Stimulated activated CD8-positive, alpha-beta memory T cell treated with anti-CD3 and anti-CD28 coated beads, Interleukin-2, amount 100 ng/mL, for 1 hour (primary cell): ENCODE measurements around the gene TRDMT1.
A peak's percentile ranks its signal among the peaks of the same experiment; 100 is the strongest.

Experiments
- DNase-seq, 2 donors: peaks; one replicate each; pipeline ENCODE4 v3.0.0-alpha.2; 2020; ENCODE audit warnings: low read depth in 2 of 2

Gene TRDMT1, protein sequence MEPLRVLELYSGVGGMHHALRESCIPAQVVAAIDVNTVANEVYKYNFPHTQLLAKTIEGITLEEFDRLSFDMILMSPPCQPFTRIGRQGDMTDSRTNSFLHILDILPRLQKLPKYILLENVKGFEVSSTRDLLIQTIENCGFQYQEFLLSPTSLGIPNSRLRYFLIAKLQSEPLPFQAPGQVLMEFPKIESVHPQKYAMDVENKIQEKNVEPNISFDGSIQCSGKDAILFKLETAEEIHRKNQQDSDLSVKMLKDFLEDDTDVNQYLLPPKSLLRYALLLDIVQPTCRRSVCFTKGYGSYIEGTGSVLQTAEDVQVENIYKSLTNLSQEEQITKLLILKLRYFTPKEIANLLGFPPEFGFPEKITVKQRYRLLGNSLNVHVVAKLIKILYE

DNA sequence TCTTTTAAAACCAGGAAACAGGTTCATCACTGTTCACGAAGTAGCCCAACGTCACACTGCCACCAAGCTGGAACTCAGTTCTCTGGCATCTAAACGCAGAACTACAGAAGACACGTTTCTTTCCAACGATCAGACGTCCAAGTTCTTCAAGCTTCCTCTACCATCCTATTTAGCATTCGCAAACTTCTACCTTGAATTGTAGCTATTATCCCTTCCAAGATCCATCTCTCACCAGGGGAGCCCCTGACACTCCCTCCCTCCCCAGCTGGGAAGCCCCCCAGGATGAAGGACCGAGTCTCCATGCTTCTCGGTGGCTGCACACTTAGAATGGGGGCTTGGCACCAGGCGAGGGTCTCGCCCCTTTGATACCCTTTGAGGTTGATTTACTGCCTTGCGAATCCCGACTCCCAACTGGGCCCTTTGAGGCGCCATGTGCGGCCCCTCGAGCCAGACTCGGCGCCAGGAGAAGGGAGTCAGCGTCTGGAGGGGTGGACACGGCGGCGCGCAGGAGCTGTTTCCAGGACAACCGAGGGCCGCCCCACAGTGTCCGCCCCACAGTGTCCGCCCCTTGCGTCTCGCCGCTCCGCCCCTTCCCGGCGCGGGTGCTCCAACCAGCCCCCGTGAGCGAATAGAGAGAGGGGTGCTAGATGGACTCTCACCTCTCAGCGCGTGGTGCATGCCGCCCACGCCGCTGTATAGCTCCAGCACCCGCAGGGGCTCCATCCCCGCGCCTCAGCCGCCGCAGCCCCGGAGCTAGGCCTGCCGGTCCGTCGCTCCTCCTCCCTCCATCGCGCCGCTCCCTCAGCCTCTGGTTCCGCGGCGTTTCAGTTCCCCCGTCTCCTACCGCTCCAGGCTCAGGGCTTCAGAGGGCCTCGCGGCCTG is at the start of gene TRDMT1:
TSS of gene TRDMT1 (minus strand) at position 761 of the 882 bp plus-strand sequence. CDS start at position 723, 38 bp downstream.
- peak; percentile 52 to 64 for DNase-seq

DNA sequence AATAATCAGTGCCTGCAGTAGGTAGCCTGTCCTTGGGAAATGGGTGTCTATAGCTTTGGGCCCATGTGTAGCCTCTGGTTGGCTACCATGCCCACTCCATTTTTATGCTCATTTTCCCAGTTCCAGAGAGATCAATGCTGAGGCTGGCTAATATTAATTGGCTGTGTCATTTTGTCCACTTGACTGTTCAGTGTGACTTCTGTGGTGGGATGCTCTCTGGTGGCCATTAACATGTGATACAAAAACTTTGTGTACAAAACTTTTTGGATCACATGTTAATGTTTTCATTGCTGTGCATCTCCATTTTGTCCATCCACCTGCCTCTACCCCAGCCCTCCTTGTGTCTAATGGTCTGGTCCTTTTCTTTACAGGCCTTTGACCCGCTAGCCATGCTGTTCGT is 49.3 kb upstream of the TRDMT1 start:
- DNase-seq, result no peak

- DNase-seq, result no peak
These were observed 48.3 kb upstream of the TRDMT1 start for GRCh38 chr10:17249820-17250219.

DNA sequence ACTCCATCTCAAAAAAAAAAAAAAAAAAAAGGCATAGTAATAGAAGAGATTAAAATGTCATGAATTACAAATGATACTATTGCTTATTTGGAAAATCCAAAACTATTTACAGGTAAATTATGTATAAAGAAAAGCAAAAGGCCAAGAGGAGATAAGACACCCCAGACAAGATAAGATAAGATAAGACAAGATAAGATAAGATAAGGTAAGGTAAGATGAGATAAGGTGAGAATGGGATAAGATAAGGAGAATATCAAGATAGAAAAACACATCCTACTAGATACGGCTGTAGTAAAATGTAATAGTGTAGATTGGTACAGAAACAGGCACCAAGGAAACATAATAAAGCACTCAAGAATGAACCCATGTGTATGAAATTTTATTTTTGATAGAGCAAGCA is 47.5 kb upstream of the TRDMT1 start:
- DNase-seq, result no peak

DNA sequence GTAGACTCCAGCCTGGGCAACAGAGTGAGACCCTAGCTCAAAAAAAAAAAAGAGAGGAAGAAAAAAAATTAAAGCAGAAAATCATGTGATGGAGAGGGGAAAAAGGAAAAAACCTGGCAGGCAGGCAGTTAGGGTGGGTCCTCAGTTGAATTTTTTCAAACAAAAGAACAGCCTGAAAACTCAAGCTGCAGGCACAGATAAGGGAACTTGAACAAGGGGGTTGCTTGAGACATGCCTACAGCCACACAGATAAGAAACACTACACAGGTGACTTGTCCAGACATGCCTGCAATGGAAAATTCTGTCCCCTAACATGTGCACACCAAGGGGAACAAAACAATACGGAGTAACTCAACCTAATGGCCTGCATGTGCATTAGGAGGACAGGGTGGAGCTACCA is 45.7 kb upstream of the TRDMT1 start:
- DNase-seq, result no peak

- no peak for DNase-seq
These were observed 43.4 kb upstream of the TRDMT1 start for GRCh38 chr10:17244700-17245365.

DNA sequence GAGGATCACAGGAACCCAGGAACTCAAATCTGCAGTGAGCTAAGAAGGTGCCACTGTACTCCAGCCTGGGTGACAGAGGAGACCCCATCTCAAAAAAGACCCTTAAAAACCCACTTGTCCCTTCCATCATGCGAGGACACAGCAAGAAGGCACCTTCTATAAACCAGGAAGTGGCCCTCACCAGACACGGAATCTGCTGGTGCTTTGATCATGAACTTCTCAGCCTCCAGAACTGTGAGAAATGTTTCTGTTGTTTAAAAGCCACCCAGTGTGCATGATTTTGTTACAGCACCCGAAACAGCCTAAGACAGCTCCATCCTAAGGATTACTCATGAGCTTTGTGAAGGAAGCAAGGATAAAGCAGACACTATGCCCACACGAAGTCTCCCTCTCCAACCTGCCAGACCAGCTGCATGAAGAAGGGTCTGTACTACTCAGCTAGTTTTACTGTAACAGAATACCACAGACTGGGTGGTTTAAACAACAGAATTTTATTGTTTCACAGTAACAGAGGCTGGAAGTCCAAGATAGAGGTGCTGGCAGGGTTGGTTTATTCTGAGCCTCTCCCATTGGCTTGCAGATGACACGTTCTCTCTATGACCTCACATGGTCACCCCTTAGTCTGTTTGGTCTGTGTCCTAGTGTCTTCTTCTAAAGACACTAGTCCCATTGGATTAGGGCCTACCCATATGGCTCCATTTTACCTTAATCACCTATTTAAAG is 40.3 kb upstream of the TRDMT1 start:
- DNase-seq, result no peak

- no peak for DNase-seq
These were observed 39.1 kb upstream of the TRDMT1 start for GRCh38 chr10:17240616-17241015.

DNA sequence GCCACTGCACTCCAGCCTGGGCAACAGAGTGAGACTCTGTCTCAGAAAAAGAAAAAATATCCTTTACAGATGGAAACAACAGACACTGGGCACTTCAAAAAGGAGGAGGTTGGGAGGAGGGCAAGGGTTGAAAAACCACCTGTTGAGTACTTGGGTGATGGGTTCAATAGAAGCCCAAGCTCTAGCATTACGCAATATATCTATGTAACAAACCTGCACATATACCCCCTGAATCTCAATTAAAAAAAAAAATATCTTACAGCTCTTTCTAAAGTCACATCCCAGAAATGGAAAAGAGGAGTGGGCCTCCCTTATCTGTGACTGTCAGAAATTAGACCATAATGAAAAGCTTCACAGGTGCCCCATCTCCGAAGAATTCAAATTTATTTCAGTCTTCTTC is 38.6 kb upstream of the TRDMT1 start:
- no peak for DNase-seq

DNA sequence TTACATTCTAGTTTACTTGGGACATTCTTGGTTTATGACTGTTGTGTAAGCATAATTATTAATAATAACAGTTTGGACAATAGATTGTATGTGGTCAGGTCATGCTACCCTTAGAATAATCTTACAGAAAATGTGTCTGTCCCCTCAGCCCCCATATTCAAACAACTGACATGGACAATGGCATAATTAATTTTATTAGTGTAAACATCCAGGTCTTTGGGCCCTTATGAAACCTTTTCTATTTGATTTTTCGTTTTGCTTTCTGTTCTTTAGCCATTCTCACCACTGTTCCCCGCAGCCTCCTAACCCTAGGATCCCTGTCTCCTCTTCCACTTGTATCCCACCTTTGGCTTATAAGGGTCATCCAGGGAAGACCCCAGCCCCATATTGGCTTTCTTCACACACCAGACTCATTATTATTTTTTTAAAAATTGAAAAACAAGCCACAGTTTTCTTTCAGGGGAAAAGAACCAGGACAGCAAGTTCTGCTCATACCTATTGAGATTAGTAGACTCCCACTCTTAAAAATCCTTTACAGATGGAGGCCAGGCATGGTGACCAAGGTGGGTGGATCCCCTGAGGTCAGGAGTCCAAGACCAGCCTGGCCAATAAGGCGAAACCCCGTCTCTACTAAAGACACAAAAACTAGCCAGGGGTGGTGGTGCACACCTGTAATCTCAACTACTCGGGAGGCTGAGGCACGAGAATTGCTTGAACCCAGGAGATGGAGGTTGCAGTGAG is 38.0 kb upstream of the TRDMT1 start:
- DNase-seq, result no peak

- no peak for DNase-seq
These were observed 37.2 kb upstream of the TRDMT1 start for GRCh38 chr10:17238445-17239291.

- no peak for DNase-seq
These were observed 36.5 kb upstream of the TRDMT1 start for GRCh38 chr10:17237915-17238444.

- no peak for DNase-seq
These were observed 35.7 kb upstream of the TRDMT1 start for GRCh38 chr10:17237149-17237527.

- DNase-seq, result no peak
These were observed 35.1 kb upstream of the TRDMT1 start for GRCh38 chr10:17236468-17237148.

DNA sequence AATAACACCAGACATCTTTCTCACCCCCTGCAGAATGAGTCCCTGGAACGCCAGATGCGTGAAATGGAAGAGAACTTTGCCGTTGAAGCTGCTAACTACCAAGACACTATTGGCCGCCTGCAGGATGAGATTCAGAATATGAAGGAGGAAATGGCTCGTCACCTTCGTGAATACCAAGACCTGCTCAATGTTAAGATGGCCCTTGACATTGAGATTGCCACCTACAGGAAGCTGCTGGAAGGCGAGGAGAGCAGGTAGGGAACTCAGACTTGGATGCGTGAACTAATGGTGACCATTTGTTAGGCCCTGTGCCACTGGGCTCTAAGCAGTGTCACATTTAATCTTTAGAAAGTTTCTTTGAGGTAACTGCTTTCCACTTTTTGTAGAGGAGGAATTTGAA is 33.7 kb upstream of the TRDMT1 start:
- no peak for DNase-seq

- DNase-seq, result no peak
These were observed 33.0 kb upstream of the TRDMT1 start for GRCh38 chr10:17234431-17234945.

DNA sequence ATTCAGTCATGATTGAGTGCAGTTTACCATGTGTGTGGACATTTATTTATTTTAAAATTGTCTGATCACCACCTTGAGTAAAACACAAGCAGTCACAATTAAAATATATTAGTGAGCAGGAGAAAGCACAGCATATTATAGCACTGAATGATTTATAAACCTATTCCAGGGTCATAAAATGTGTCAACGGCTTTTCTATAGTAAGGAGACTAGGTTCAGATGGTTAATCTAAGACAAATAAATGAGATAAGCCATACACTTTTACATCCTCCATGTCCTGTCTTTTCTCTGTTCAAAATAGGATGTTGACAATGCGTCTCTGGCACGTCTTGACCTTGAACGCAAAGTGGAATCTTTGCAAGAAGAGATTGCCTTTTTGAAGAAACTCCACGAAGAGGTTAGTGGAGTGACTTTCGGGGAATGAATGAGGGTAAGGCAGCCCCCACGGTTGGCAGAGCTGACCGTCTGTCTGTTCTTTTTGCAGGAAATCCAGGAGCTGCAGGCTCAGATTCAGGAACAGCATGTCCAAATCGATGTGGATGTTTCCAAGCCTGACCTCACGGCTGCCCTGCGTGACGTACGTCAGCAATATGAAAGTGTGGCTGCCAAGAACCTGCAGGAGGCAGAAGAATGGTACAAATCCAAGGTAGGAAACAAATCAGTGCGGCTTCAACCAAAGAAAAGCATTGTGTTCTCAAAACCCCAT is 32.0 kb upstream of the TRDMT1 start:
- DNase-seq, result no peak

- DNase-seq, result no peak
These were observed 30.9 kb upstream of the TRDMT1 start for GRCh38 chr10:17232276-17232960.
